ENCODE data around the gene OR5H15. TPM values are rescaled to one million over a fixed set of nuclear protein-coding genes. Genes with fewer than 3 reads are reported as not detected.
"Not testable (repeated sequence)": the region's sequence is repeated elsewhere in the genome, so short reads cannot be mapped to it uniquely, and the experiment has no call there.

Gene OR5H15
- total RNA-seq, 1 donor from 2014 or later, result not detected

DNA sequence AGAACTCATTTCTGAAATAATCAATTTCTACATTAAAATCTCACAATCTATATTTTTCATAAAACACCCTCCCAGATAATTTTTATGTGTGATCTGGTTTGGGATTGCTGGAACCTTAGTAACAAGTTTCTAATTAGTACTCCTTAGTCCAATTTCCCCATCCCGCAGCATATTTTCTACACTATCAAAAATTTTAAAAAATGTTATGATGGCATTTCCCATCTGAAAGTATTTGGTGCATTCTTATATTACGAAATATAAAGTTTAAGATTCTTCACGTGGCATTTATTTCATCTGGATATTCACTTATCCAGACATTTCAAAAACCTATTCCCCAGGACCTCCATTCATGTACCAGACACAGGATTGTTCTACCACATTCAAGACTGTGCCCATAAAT, 17.7 kb upstream of the OR5H15 start:
- Histone ChIP-seq H3K27me3 (ENCODE audit: control insufficient read depth, insufficient read depth, low read length) (no peaks in the 10 kb centered on the region), H3K4me3 (ENCODE audit: low read depth, low read length) (no peak overlapping the region), H3K36me3 (ENCODE audit: control insufficient read depth, insufficient read depth, low read length) (no peaks in the 10 kb centered on the region)
- TF ChIP-seq, protein P1, sequence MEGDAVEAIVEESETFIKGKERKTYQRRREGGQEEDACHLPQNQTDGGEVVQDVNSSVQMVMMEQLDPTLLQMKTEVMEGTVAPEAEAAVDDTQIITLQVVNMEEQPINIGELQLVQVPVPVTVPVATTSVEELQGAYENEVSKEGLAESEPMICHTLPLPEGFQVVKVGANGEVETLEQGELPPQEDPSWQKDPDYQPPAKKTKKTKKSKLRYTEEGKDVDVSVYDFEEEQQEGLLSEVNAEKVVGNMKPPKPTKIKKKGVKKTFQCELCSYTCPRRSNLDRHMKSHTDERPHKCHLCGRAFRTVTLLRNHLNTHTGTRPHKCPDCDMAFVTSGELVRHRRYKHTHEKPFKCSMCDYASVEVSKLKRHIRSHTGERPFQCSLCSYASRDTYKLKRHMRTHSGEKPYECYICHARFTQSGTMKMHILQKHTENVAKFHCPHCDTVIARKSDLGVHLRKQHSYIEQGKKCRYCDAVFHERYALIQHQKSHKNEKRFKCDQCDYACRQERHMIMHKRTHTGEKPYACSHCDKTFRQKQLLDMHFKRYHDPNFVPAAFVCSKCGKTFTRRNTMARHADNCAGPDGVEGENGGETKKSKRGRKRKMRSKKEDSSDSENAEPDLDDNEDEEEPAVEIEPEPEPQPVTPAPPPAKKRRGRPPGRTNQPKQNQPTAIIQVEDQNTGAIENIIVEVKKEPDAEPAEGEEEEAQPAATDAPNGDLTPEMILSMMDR (IDR thresholded peaks at IDR 0.05; ENCODE audit: insufficient read depth, low read length, poor library complexity, severe bottlenecking), result no peak
- DNase-seq (ENCODE audit: low read depth), result no peak

DNA sequence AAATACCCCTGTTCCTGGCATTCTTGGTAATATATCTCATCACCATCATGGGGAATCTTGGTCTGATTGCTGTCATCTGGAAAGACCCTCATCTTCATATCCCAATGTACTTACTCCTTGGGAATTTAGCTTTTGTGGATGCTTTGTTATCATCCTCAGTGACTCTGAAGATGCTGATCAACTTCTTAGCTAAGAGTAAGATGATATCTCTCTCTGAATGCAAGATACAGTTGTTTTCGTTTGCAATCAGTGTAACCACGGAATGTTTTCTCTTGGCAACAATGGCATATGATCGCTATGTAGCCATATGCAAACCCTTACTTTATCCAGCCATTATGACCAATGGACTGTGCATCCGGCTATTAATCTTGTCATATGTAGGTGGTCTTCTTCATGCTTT, 17.0 kb upstream of the OR5H15 start:
- not testable (repeated sequence) for H3K4me3 ChIP-seq (ENCODE audit: low read depth, low read length); H3K27me3 ChIP-seq (ENCODE audit: control insufficient read depth, insufficient read depth, low read length); DNase-seq (ENCODE audit: low read depth); H3K36me3 ChIP-seq (ENCODE audit: control insufficient read depth, insufficient read depth, low read length)

DNA sequence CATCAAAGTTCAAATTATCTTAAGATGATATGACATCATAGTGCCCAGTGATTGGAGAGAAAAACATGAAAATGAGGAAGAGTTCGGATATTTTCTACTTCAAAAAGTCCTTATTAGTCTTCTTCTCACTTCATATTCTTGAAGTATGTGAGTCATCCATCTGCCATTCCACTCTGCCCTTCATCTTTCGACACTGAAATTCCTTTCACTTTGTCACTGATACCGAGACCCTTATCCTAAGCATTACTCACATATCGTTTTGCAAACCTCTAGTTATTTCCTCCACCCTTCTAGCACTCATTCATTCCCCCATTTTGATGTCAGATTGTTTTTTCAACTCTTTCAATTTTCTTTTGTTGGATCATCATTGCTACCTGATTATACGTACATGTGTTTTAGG, 15.3 kb upstream of the OR5H15 start:
- no peaks in the 10 kb centered on the region for H3K27me3 ChIP-seq (ENCODE audit: control insufficient read depth, insufficient read depth, low read length)
- no peak overlapping the region for H3K4me3 ChIP-seq (ENCODE audit: low read depth, low read length)
- H3K36me3 ChIP-seq (ENCODE audit: control insufficient read depth, insufficient read depth, low read length), result no peaks in the 10 kb centered on the region
- TF ChIP-seq, protein P1 (IDR thresholded peaks at IDR 0.05; ENCODE audit: insufficient read depth, low read length, poor library complexity, severe bottlenecking), result no peak
- no peak for DNase-seq (ENCODE audit: low read depth)

DNA sequence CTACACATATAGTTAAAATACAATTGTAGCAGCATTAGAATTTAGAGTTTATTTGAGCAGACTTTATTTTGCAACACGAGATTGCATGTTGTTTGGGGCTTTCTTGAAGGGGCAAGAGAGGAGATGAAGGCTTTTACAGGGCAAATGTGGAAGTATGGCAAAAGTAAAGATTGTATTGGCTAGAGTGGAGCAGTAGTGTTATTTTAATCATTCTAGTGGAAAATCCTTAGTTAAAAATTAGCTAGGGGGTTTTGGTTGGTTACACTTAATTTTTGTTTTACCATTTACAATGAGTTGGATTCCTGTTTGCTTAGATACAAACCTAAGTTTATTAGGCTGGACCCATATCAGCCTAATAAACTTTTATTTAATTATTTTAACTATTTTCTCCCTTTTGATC, 4.6 kb downstream of the OR5H15 start:
- H3K27me3 ChIP-seq (ENCODE audit: control insufficient read depth, insufficient read depth, low read length), result no peaks in the 10 kb centered on the region
- TF ChIP-seq, protein P1 (IDR thresholded peaks at IDR 0.05; ENCODE audit: insufficient read depth, low read length, poor library complexity, severe bottlenecking), result no peak
- H3K4me3 ChIP-seq (ENCODE audit: low read depth, low read length), result no peak overlapping the region
- no peak for DNase-seq (ENCODE audit: low read depth)
- H3K36me3 ChIP-seq (ENCODE audit: control insufficient read depth, insufficient read depth, low read length), result no peaks in the 10 kb centered on the region

DNA sequence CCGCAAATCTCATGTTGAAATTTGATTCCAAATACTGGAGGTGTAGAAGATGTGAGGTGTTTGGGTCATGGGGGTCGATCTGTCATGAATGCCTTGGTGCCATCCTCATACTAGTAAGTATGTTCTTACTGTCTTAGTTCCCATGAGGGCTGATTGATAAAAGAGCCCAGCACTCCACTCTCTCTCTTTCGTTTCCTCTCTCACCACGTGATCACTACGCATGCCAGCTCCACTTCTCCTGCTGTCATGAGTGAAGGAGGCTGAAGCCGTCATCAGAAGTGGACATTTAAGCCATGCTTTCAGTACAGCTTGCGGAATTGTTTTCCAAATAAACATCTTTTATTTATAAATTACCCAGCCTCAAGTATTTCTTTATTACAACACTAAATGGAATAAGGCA, 6.1 kb downstream of the OR5H15 start:
- Histone ChIP-seq H3K4me3 (ENCODE audit: low read depth, low read length) (no peak overlapping the region), H3K36me3 (ENCODE audit: control insufficient read depth, insufficient read depth, low read length) (no peaks in the 10 kb centered on the region), H3K27me3 (ENCODE audit: control insufficient read depth, insufficient read depth, low read length) (no peaks in the 10 kb centered on the region)
- TF ChIP-seq, protein P1 (IDR thresholded peaks at IDR 0.05; ENCODE audit: insufficient read depth, low read length, poor library complexity, severe bottlenecking), result no peak
- no peak for DNase-seq (ENCODE audit: low read depth)

DNA sequence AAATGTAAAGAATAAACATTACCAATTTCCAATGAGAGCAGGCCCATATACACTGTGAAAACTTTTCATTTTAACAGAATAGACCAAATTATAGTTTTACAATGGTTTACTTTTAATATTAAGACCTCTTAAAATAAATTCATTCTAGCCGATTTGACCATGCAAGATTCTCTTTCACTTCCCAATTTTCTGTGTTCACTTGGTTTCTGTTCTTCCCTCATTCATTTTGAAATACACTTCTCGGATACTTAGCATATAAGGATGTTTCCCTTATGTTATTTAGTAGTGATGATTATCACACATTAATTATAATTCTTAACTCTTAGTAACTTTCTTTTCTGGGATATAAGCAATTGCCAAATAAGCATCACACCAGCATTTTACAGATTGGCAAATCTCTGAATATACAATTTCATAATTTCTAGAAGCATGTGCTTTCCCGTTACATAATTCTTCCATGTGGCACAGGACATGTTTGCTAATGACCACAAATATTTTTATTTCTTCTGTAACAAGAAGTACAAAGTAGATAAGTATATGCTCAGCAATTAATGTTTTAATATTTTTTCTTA, 13.9 kb downstream of the OR5H15 start:
- Histone ChIP-seq H3K36me3 (ENCODE audit: control insufficient read depth, insufficient read depth, low read length) (no peaks in the 10 kb centered on the region), H3K4me3 (ENCODE audit: low read depth, low read length) (no peak overlapping the region), H3K27me3 (ENCODE audit: control insufficient read depth, insufficient read depth, low read length) (no peaks in the 10 kb centered on the region)
- TF ChIP-seq, protein P1 (IDR thresholded peaks at IDR 0.05; ENCODE audit: insufficient read depth, low read length, poor library complexity, severe bottlenecking), result no peak
- no peak for DNase-seq (ENCODE audit: low read depth)

Measured in kidney epithelial cell (primary cell).